Measurements from ENCODE around the gene MPZL3. TPM values are rescaled to one million over a fixed set of nuclear protein-coding genes. Genes with fewer than 3 reads are reported as not detected.

The MPZL3 gene
- polyA plus RNA-seq, 2 of the 4 experiments (the other 2 are of a cell fraction), result 0.34 to 1.0 TPM

GRCh38 chr11:118258410-118258809 lies 6.2 kb upstream of the MPZL3 start (continued):
- TF ChIP-seq RARB (CRISPR knock-in tag; IDR thresholded peaks at IDR 0.05), result no peak
- TF ChIP-seq ESRRA (IDR thresholded peaks at IDR 0.05; ENCODE audit: borderline replicate concordance, low read length), result no peak
- TF ChIP-seq EHMT2 (IDR thresholded peaks at IDR 0.05; ENCODE audit: low read depth), result no peak

DNA sequence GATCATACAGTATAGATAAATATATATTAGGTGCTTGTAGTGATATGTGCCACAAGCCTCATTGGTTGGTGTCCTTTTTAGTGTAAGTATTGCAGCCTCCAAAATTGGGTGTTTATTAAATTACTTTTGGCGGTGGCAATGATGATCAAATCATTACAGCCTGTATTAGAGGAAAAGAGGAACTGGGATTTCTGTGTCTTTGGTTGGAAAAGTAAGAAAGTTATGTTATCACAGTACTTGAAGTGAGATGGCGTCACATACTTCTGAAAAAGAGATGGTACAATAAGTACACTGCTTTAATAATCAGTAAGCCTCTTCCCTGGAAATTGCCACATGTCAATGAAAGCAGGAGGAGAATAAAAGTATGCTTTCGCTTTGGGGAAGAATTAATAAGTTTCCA lies 523 bp upstream of the MPZL3 start:
- no peak for DNase-seq (ENCODE audit: low read depth in 1 of 2, low spot score in 1 of 2)
- ChIA-PET CTCF (interaction anchor here (1.1 kb wide), 2 partner anchors 10 to 12 kb away, joined by 4 read pairs; partner anchors contain the start of gene MPZL2), POLR2A (no interaction called here)
- Histone ChIP-seq H3K27ac (no peak overlapping the region), H3K9me3 (peaks cover 20% of the 10 kb centered on the region), H3K4me1 (no peaks in the 10 kb centered on the region), H3K4me2 (peak overlapping the region; percentile 84), H3K4me3 (peak overlapping the region; percentile 90)
- no peak for ATAC-seq
- no peak for FAIRE-seq
- TF ChIP-seq EHMT2 (IDR thresholded peaks at IDR 0.05; ENCODE audit: low read depth) (no peak), POLR2A (IDR thresholded peaks at IDR 0.05; ENCODE audit: low read length) (no peak), FOXS1 (CRISPR knock-in tag; IDR thresholded peaks at IDR 0.05) (no peak), TP53 (CRISPR knock-in tag; IDR thresholded peaks at IDR 0.05) (no peak), GATA3 (IDR thresholded peaks at IDR 0.05; ENCODE audit: borderline replicate concordance) (no peak)
- TF ChIP-seq, protein P1, sequence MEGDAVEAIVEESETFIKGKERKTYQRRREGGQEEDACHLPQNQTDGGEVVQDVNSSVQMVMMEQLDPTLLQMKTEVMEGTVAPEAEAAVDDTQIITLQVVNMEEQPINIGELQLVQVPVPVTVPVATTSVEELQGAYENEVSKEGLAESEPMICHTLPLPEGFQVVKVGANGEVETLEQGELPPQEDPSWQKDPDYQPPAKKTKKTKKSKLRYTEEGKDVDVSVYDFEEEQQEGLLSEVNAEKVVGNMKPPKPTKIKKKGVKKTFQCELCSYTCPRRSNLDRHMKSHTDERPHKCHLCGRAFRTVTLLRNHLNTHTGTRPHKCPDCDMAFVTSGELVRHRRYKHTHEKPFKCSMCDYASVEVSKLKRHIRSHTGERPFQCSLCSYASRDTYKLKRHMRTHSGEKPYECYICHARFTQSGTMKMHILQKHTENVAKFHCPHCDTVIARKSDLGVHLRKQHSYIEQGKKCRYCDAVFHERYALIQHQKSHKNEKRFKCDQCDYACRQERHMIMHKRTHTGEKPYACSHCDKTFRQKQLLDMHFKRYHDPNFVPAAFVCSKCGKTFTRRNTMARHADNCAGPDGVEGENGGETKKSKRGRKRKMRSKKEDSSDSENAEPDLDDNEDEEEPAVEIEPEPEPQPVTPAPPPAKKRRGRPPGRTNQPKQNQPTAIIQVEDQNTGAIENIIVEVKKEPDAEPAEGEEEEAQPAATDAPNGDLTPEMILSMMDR (IDR thresholded peaks at IDR 0.05), result no peak
- TF ChIP-seq, protein P2, sequence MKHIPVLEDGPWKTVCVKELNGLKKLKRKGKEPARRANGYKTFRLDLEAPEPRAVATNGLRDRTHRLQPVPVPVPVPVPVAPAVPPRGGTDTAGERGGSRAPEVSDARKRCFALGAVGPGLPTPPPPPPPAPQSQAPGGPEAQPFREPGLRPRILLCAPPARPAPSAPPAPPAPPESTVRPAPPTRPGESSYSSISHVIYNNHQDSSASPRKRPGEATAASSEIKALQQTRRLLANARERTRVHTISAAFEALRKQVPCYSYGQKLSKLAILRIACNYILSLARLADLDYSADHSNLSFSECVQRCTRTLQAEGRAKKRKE (CRISPR knock-in tag; IDR thresholded peaks at IDR 0.05; ENCODE audit: low read depth), result no peak
- WGBS (ENCODE audit: missing lambda C conversion rate), result 76% methylated on average over 3 of the region's 3 CpGs

DNA sequence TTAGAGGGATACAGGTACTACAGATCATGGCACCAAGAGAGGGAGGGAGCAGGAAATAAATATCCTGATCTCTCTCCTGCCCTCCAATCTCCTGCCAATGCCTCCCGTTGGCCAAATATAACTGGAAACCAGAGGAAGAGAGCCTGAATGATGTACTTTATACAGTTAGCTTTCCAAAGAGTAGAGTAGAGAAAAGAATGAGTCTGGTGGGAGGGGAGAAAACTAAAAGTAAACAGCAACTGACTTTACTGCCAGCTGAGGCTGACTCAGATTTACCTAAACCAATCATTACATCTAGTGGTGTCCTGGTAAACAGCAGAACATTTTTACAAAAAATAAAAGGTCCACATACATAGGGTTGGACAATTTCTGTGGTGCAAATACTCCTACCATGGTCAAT lies 5.1 kb downstream of the MPZL3 start:
- H3K9me3 ChIP-seq, result peaks cover 9% of the 10 kb centered on the region
- CTCF ChIA-PET, result interaction anchor here (0.8 to 1.5 kb wide), 2 partner anchors 76 to 107 kb away, joined by 3 read pairs; no protein-coding TSS in a partner anchor
- ATAC-seq (no peak), DNase-seq (ENCODE audit: low read depth in 1 of 2, low spot score in 1 of 2) (no peak), FAIRE-seq (no peak)
- no peak for TF ChIP-seq RARB (CRISPR knock-in tag; IDR thresholded peaks at IDR 0.05)
- no peak overlapping the region for H3K27ac ChIP-seq
- H3K4me3 ChIP-seq, result no peak overlapping the region
- POLR2A ChIA-PET, result no interaction called here
- no peaks in the 10 kb centered on the region for H3K4me1 ChIP-seq
- WGBS (ENCODE audit: missing lambda C conversion rate), result 0% methylated on average over 1 of the region's 1 CpG
- no peak overlapping the region for H3K4me2 ChIP-seq

DNA sequence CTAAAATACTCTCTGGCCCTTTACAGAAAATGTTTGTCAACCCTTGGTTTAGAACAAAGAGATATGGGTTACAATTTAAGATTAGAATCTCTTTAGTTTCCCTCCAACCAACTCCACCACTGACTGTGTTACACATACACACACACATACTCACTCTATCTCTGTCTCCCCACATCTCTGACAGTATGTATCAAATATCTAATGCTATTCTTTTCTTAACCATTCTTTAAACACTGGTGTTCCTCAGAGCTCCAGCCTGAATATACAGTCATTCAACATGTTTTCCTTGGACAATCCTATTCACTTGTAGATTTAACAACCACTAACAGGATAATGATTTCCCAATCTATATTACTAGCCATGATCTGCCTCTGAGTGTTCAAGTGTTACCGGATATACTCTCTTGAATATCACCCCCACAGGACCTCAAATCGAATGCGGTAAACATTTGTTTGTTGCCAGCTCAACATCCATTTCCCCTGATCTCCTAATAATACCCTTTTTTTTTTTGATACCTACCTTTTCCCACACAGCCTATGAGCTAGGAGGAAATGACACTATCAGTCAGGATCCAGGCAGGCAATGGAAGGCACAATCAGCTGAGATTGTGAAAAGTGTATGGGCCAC lies 6.1 kb downstream of the MPZL3 start:
- Histone ChIP-seq H3K4me2 (no peak overlapping the region), H3K27ac (no peak overlapping the region), H3K9me3 (peaks cover 1% of the 10 kb centered on the region), H3K4me1 (no peaks in the 10 kb centered on the region), H3K4me3 (no peak overlapping the region)
- CTCF ChIA-PET, result interaction anchor here (1.5 kb wide), 1 partner anchor 75 kb away, joined by 3 read pairs; no protein-coding TSS in a partner anchor
- FAIRE-seq, result no peak
- TF ChIP-seq ZFP36 (IDR thresholded peaks at IDR 0.05; ENCODE audit: borderline replicate concordance, partially characterized antibody), result no peak
- TF ChIP-seq HOXA7 (CRISPR knock-in tag; IDR thresholded peaks at IDR 0.05), result no peak
- no peak for TF ChIP-seq SMC3 (IDR thresholded peaks at IDR 0.05)
- no peak for TF ChIP-seq MAFK (IDR thresholded peaks at IDR 0.05; ENCODE audit: partially characterized antibody)
- no peak for TF ChIP-seq JUNB (IDR thresholded peaks at IDR 0.05)
- POLR2A ChIA-PET, result no interaction called here
- no peak for ATAC-seq
- no peak for DNase-seq (ENCODE audit: low read depth in 1 of 2, low spot score in 1 of 2)
- 83% methylated on average over 3 of the region's 3 CpGs for WGBS (ENCODE audit: missing lambda C conversion rate)

DNA sequence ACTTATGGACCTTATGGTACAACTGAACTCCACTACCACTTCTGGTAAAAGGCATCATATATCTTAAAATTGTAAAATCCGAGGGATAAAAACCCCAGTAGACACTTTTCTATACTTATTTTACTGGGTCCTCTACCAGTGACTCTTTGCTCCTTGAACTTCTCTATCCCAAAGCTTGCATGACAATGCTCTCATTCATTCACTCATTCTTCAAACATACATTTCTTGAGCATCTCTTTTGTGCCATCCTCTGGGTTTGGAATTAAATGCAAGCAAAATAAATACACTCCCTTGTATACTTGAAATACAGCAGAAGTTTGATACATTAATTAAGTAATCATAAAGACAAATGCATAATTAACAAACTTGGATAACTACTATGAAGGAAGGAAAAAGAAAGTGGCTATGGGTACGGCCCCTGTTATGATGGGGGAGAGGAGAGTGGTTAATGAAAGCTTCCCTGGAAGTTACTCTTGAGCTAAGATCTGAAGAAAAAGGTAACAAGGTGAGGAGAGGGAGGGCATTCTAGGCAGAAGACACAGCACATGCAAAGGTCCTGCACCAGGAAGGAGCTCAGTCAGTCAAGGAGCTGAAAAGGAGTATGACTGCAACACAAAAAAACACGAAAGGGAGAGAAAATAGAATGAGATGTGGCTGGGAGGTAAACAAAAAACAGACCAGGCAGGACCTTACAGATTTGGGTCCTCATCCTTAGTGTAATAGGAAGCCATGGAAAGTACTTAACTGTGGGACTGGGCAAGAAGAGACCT lies 8.0 kb downstream of the MPZL3 start:
- DNase-seq (ENCODE audit: low read depth in 1 of 2, low spot score in 1 of 2) (no peak), ATAC-seq (no peak), FAIRE-seq (no peak)
- no peak overlapping the region for H3K4me3 ChIP-seq
- POLR2A ChIA-PET, result no interaction called here
- CTCF ChIA-PET, result no interaction called here
- H3K4me2 ChIP-seq, result no peak overlapping the region
- no peak overlapping the region for H3K27ac ChIP-seq
- 8% methylated on average over 3 of the region's 3 CpGs for WGBS (ENCODE audit: missing lambda C conversion rate)
- no peaks in the 10 kb centered on the region for H3K4me1 ChIP-seq
- no peaks in the 10 kb centered on the region for H3K9me3 ChIP-seq
- TF ChIP-seq RFX5 (IDR thresholded peaks at IDR 0.05), result no peak
- TF ChIP-seq, protein P2 (CRISPR knock-in tag; IDR thresholded peaks at IDR 0.05; ENCODE audit: low read depth), result no peak
- TF ChIP-seq HOXA7 (CRISPR knock-in tag; IDR thresholded peaks at IDR 0.05), result no peak
- TF ChIP-seq NPAS2 (CRISPR knock-in tag; IDR thresholded peaks at IDR 0.05; ENCODE audit: borderline replicate concordance), result no peak
- TF ChIP-seq SMC3 (IDR thresholded peaks at IDR 0.05), result no peak
- no peak for TF ChIP-seq CBX2 (IDR thresholded peaks at IDR 0.05; ENCODE audit: borderline replicate concordance, low read depth)
- TF ChIP-seq JUN (IDR thresholded peaks at IDR 0.05), result no peak
- TF ChIP-seq, protein P3, sequence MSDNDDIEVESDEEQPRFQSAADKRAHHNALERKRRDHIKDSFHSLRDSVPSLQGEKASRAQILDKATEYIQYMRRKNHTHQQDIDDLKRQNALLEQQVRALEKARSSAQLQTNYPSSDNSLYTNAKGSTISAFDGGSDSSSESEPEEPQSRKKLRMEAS (IDR thresholded peaks at IDR 0.05), result no peak
- TF ChIP-seq EHF (CRISPR knock-in tag; IDR thresholded peaks at IDR 0.05), result no peak
- TF ChIP-seq CHD2 (IDR thresholded peaks at IDR 0.05; ENCODE audit: low read length, partially characterized antibody), result no peak
- TF ChIP-seq ZSCAN20 (CRISPR knock-in tag; IDR thresholded peaks at IDR 0.05), result no peak
- no peak for TF ChIP-seq HOXB13 (CRISPR knock-in tag; IDR thresholded peaks at IDR 0.05; ENCODE audit: low read depth)
- no peak for TF ChIP-seq MAZ (IDR thresholded peaks at IDR 0.05; ENCODE audit: borderline replicate concordance, low read depth, low read length)
- TF ChIP-seq PHF8 (IDR thresholded peaks at IDR 0.05; ENCODE audit: borderline replicate concordance, low read depth), result no peak

All from A549 (cell line).